ENCODE measurements around the gene EIF3CL.
"Not testable (repeated sequence)": the region's sequence is repeated elsewhere in the genome, so short reads cannot be mapped to it uniquely, and the experiment has no call there.

GRCh38 chr16:28332632-28333031 lies 71.0 kb downstream of the EIF3CL start:
- TF ChIP-seq POLR2A (IDR thresholded peaks at IDR 0.05; ENCODE audit: extremely low read depth, insufficient read length); CTCF (IDR thresholded peaks at IDR 0.05; ENCODE audit: low read depth, low read length): not testable (repeated sequence)
